Ascending aorta (tissue), 2 donors: ENCODE results near the gene ATP8B2. TPM values are rescaled to one million over a fixed set of nuclear protein-coding genes. Genes with fewer than 3 reads are reported as not detected.

Source experiments
- DNase-seq, 2 donors: peaks; one replicate each; pipeline ENCODE4 v3.0.0-alpha.2; 2019; ENCODE audit warnings: low spot score in 2 of 2
- H3K27ac ChIP-seq, 2 donors: fragments of 200-600 bp; sonication (generic); one replicate each; pipeline ENCODE4 v1.5.1; 2016 to 2017; ENCODE audit warnings: mild to moderate bottlenecking in 1 of 2
- H3K27me3 ChIP-seq: fragments of 200-600 bp; sonication (generic); one replicate; pipeline ENCODE4 v1.5.1; 2017
- H3K36me3 ChIP-seq, 2 donors: fragments of 200-600 bp; sonication (generic); one replicate each; pipeline ENCODE4 v1.5.1; 2016
- H3K4me1 ChIP-seq, 2 donors: fragments of 200-600 bp; sonication (generic); one replicate each; pipeline ENCODE4 v1.5.1; 2016 to 2017; ENCODE audit warnings: mild to moderate bottlenecking in 1 of 2
- H3K4me3 ChIP-seq, 2 donors: fragments of 200-600 bp; sonication (generic); one replicate each; pipeline ENCODE4 v1.5.1; 2016 to 2017; ENCODE audit warnings: mild to moderate bottlenecking in 1 of 2
- H3K9me3 ChIP-seq, 2 donors: fragments of 200-600 bp; sonication (generic); one replicate each; pipeline ENCODE4 v1.5.1; 2016
- CTCF ChIP-seq, 3 experiments: fragments of 200-600 bp in 2 of 3; fragments of 450-650 bp in 1 of 3; sonication (generic) in 2 of 3; IDR thresholded peaks; one replicate each; pipeline ENCODE4 v1.5.1; 2016 to 2019; ENCODE audit warnings: antibody characterized with exemption in 3 of 3, mild to moderate bottlenecking in 1 of 3, moderate library complexity in 1 of 3
- intact Hi-C: fragments of 100-400 bp; cut with DNase I; formaldehyde crosslinking; loops from one replicate; pipeline ENCODE4 v1.15.1; 2023
- total RNA-seq: library from RNA; depleted of rRNA; stranded (reverse); fragments of >200 nt; gene quantifications from one replicate; pipeline ENCODE4 v1.1.0, GENCODE V29; 2016

ATP8B2 gene
- total RNA-seq, 1 donor from 2014 or later, result 173 TPM

GRCh38 chr1:154324241-154324640 is 1.1 kb upstream of the ATP8B2 start:
- no peaks in the 10 kb centered on the region for H3K9me3 ChIP-seq
- peaks cover 12 to 20% of the 10 kb centered on the region in 2 donors for H3K4me1 ChIP-seq
- intact Hi-C loops, result loop anchor here (1.0 to 2.0 kb wide), 3 partner anchors 11 to 81 kb away; partner anchors contain the start of genes HAX1 and IL6R
- peak overlapping the region; percentile 95 to 97 for H3K27ac ChIP-seq
- peak in 1 of 2 donors; percentile 65 for DNase-seq
- no peaks in the 10 kb centered on the region for H3K36me3 ChIP-seq
- no peak for TF ChIP-seq CTCF (IDR thresholded peaks at IDR 0.05)
- peak overlapping the region in 1 of 2 donors; percentile 73 for H3K4me3 ChIP-seq
- H3K27me3 ChIP-seq, result no peaks in the 10 kb centered on the region

- TF ChIP-seq CTCF (IDR thresholded peaks at IDR 0.05), result peak; percentile 40 to 78 (median 58)
- Histone ChIP-seq H3K27ac (peak overlapping the region; percentile 95 to 97), H3K9me3 (no peaks in the 10 kb centered on the region), H3K27me3 (no peaks in the 10 kb centered on the region), H3K36me3 (peaks cover 2 to 14% of the 10 kb centered on the region in 2 donors), H3K4me1 (peaks cover 12 to 24% of the 10 kb centered on the region in 2 donors), H3K4me3 (peak overlapping the region; percentile 73 to 89)
- intact Hi-C loops, result loop anchor here (1.0 to 5.0 kb wide), 5 partner anchors 79 to 676 kb away; partner anchors contain the start of genes IL6R, UBAP2L, UBE2Q1 and ZBTB7B
- DNase-seq, result peak in 1 of 2 donors; percentile 92
These were observed 539 bp downstream of the ATP8B2 start for GRCh38 chr1:154325583-154326545.

GRCh38 chr1:154326546-154327465 is 1.5 kb downstream of the ATP8B2 start:
- peak; percentile 72 to 96 for DNase-seq
- Histone ChIP-seq H3K4me3 (peak overlapping the region; percentile 73 to 89), H3K9me3 (no peaks in the 10 kb centered on the region), H3K27ac (peak overlapping the region; percentile 95 to 97), H3K36me3 (peaks cover 11 to 24% of the 10 kb centered on the region in 2 donors), H3K27me3 (no peaks in the 10 kb centered on the region), H3K4me1 (peaks cover 12 to 24% of the 10 kb centered on the region in 2 donors)
- intact Hi-C loops, result loop anchor here (1.0 to 5.0 kb wide), 4 partner anchors 106 to 675 kb away; partner anchors contain the start of genes UBAP2L, UBE2Q1 and ZBTB7B
- TF ChIP-seq CTCF (IDR thresholded peaks at IDR 0.05), result no peak

- Histone ChIP-seq H3K27me3 (no peaks in the 10 kb centered on the region), H3K27ac (peak overlapping the region; percentile 95 to 97), H3K4me1 (peaks cover 12 to 24% of the 10 kb centered on the region in 2 donors), H3K9me3 (no peaks in the 10 kb centered on the region), H3K36me3 (peaks cover 20 to 33% of the 10 kb centered on the region in 2 donors), H3K4me3 (peak overlapping the region; percentile 73 to 75)
- DNase-seq, result no peak
- intact Hi-C loops, result loop anchor here (2.0 to 5.0 kb wide), 3 partner anchors 107 to 675 kb away; partner anchors contain the start of genes UBAP2L, UBE2Q1 and ZBTB7B
- TF ChIP-seq CTCF (IDR thresholded peaks at IDR 0.05), result no peak
These were observed 2.4 kb downstream of the ATP8B2 start for GRCh38 chr1:154327466-154328317.
